ENCODE results near the gene MEIOSIN. TPM values are rescaled to one million over a fixed set of nuclear protein-coding genes. Genes with fewer than 3 reads are reported as not detected.
"Not testable (repeated sequence)": the region's sequence is repeated elsewhere in the genome, so short reads cannot be mapped to it uniquely, and the experiment has no call there.

Gene MEIOSIN
- total and polyA plus RNA-seq, 2 donors = 0.02 TPM; not detected in 1

DNA sequence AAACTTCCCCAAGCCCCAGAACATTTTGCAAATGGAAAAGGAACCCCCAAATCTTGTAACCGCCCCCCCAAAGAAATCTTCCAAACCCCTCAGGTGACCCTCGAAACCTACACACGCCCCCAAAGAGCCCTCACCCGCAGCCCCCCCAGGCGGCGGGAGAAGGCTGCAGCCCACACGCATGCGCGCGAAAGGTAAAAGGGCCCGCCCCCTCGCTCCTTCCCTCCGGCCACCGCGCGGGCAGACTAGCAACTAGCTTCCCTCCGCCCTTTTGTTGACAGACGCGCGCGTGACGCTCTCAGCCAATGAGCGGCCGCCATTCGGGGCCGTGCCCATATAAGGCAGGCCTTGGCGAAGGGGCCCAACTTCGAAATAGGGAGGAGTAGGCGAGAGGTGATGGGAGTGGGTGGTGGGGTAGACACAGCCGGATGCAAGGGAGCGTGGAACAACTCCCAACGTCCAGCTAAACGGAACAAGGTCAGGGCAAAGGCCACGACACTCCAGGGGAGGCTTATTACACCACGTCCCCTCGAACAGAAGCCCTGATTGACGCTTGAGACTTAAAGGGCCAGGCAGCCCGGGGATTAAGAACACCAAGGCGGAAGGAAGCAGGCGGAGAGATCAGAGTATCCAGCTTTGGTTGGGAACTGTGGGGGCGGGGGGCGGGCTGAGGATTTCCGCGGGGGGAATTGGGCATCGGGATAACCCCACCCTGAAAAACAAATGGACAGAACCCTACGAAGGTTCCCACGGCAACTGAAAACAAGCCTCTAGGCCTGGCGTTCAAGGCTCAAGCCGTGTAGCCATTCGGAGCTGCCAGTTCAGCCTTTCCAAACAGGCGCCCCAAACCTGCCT lies 15.9 kb upstream of the MEIOSIN start:
- DNase-seq (ENCODE audit: low read depth in 6 of 9, low spot score in 9 of 9) = peak; percentile 92 to 99 (median 98)
- Histone ChIP-seq H3K36me3 (ENCODE audit: control insufficient read depth in 2 of 2, insufficient read depth in 2 of 2, low read length in 1 of 2) (peaks cover 9 to 21% of the 10 kb centered on the region in 2 donors), H3K9me3 (ENCODE audit: control insufficient read depth in 2 of 2, insufficient read depth in 1 of 2, low read length in 1 of 2) (no peaks in the 10 kb centered on the region), H3K27me3 (ENCODE audit: control insufficient read depth in 2 of 2, insufficient read depth in 1 of 2, low read length in 1 of 2) (no peaks in the 10 kb centered on the region), H3K27ac (ENCODE audit: low read depth in 1 of 2, low read length in 1 of 2) (peak overlapping the region; percentile 92 to 93), H3K4me3 (ENCODE audit: low read length in 2 of 2) (peak overlapping the region; percentile 73 to 78), H3K4me1 (ENCODE audit: control insufficient read depth in 2 of 2, insufficient read depth in 2 of 2, low read length in 2 of 2) (peaks cover 14 to 19% of the 10 kb centered on the region in 2 donors)
- WGBS = 2% methylated on average over 51 of the region's 51 CpGs

GRCh38 chr19:45717983-45718650 lies 15.1 kb upstream of the MEIOSIN start:
- peaks cover 14 to 19% of the 10 kb centered on the region in 2 donors for H3K4me1 ChIP-seq (ENCODE audit: control insufficient read depth in 2 of 2, insufficient read depth in 2 of 2, low read length in 2 of 2)

GRCh38 chr19:45720065-45720464 lies 13.2 kb upstream of the MEIOSIN start:
- WGBS = 99% methylated on average over 11 of the region's 11 CpGs
- peaks cover 12 to 20% of the 10 kb centered on the region in 2 donors for H3K36me3 ChIP-seq (ENCODE audit: control insufficient read depth in 2 of 2, insufficient read depth in 2 of 2, low read length in 1 of 2)
- H3K27ac ChIP-seq (ENCODE audit: low read depth in 1 of 2, low read length in 1 of 2) = not testable (repeated sequence)

More at GRCh38 chr19:45717983-45718650, 15.1 kb upstream of the MEIOSIN start:
- 89% methylated on average over 12 of the region's 12 CpGs for WGBS
- Histone ChIP-seq H3K9me3 (ENCODE audit: control insufficient read depth in 2 of 2, insufficient read depth in 1 of 2, low read length in 1 of 2) (no peaks in the 10 kb centered on the region), H3K36me3 (ENCODE audit: control insufficient read depth in 2 of 2, insufficient read depth in 2 of 2, low read length in 1 of 2) (peaks cover 7 to 17% of the 10 kb centered on the region in 2 donors), H3K4me3 (ENCODE audit: low read length in 2 of 2) (peak overlapping the region; percentile 60 to 78), H3K27me3 (ENCODE audit: control insufficient read depth in 2 of 2, insufficient read depth in 1 of 2, low read length in 1 of 2) (no peaks in the 10 kb centered on the region), H3K27ac (ENCODE audit: low read depth in 1 of 2, low read length in 1 of 2) (peak overlapping the region; percentile 92 to 93)
- DNase-seq (ENCODE audit: low read depth in 6 of 9, low spot score in 9 of 9) = no peak

DNA sequence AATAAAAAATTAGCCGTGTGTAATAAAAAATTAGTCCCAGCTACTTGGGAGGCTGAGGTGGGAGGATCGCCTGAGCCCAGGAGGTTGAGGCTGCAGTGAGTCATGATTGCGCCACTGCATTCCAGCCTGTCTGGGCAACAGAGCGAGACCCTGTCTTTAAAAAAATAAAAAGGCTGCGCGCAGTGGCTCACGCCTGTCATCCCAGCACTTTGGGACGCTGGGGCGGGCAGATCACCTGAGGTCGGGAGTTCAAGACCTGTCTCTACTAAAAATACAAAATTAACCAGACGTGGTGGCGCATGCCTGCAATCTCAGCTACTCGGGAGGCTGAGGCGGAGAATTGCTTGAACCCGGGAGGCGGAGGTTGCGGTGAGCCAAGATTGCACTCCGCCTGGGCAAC lies 4.6 kb upstream of the MEIOSIN start:
- not testable (repeated sequence) for H3K9me3 ChIP-seq (ENCODE audit: control insufficient read depth in 2 of 2, insufficient read depth in 1 of 2, low read length in 1 of 2); H3K36me3 ChIP-seq (ENCODE audit: control insufficient read depth in 2 of 2, insufficient read depth in 2 of 2, low read length in 1 of 2); H3K27me3 ChIP-seq (ENCODE audit: control insufficient read depth in 2 of 2, insufficient read depth in 1 of 2, low read length in 1 of 2); H3K27ac ChIP-seq (ENCODE audit: low read depth in 1 of 2, low read length in 1 of 2); DNase-seq (ENCODE audit: low read depth in 6 of 9, low spot score in 9 of 9); H3K4me3 ChIP-seq (ENCODE audit: low read length in 2 of 2)
- peaks cover 8 to 14% of the 10 kb centered on the region in 2 donors for H3K4me1 ChIP-seq (ENCODE audit: control insufficient read depth in 2 of 2, insufficient read depth in 2 of 2, low read length in 2 of 2)
- 98% methylated on average over 18 of the region's 18 CpGs for WGBS

More at GRCh38 chr19:45720065-45720464, 13.2 kb upstream of the MEIOSIN start:
- not testable (repeated sequence) for H3K4me3 ChIP-seq (ENCODE audit: low read length in 2 of 2); H3K9me3 ChIP-seq (ENCODE audit: control insufficient read depth in 2 of 2, insufficient read depth in 1 of 2, low read length in 1 of 2); H3K27me3 ChIP-seq (ENCODE audit: control insufficient read depth in 2 of 2, insufficient read depth in 1 of 2, low read length in 1 of 2); DNase-seq (ENCODE audit: low read depth in 6 of 9, low spot score in 9 of 9)
- H3K4me1 ChIP-seq (ENCODE audit: control insufficient read depth in 2 of 2, insufficient read depth in 2 of 2, low read length in 2 of 2) = peaks cover 14 to 19% of the 10 kb centered on the region in 2 donors

- no peak overlapping the region for H3K27ac ChIP-seq (ENCODE audit: low read depth in 1 of 2, low read length in 1 of 2)
- no peak for DNase-seq (ENCODE audit: low read depth in 6 of 9, low spot score in 9 of 9)
- H3K4me3 ChIP-seq (ENCODE audit: low read length in 2 of 2) = peak overlapping the region; percentile 80 to 87
- H3K36me3 ChIP-seq (ENCODE audit: control insufficient read depth in 2 of 2, insufficient read depth in 2 of 2, low read length in 1 of 2) = peaks cover 0 to 2% of the 10 kb centered on the region in 2 donors
- 35% methylated on average over 10 of the region's 10 CpGs for WGBS
- H3K4me1 ChIP-seq (ENCODE audit: control insufficient read depth in 2 of 2, insufficient read depth in 2 of 2, low read length in 2 of 2) = peaks cover 8 to 14% of the 10 kb centered on the region in 2 donors
- no peaks in the 10 kb centered on the region for H3K27me3 ChIP-seq (ENCODE audit: control insufficient read depth in 2 of 2, insufficient read depth in 1 of 2, low read length in 1 of 2)
- no peaks in the 10 kb centered on the region for H3K9me3 ChIP-seq (ENCODE audit: control insufficient read depth in 2 of 2, insufficient read depth in 1 of 2, low read length in 1 of 2)
Measured at GRCh38 chr19:45729800-45730290, 3.4 kb upstream of the MEIOSIN start.

DNA sequence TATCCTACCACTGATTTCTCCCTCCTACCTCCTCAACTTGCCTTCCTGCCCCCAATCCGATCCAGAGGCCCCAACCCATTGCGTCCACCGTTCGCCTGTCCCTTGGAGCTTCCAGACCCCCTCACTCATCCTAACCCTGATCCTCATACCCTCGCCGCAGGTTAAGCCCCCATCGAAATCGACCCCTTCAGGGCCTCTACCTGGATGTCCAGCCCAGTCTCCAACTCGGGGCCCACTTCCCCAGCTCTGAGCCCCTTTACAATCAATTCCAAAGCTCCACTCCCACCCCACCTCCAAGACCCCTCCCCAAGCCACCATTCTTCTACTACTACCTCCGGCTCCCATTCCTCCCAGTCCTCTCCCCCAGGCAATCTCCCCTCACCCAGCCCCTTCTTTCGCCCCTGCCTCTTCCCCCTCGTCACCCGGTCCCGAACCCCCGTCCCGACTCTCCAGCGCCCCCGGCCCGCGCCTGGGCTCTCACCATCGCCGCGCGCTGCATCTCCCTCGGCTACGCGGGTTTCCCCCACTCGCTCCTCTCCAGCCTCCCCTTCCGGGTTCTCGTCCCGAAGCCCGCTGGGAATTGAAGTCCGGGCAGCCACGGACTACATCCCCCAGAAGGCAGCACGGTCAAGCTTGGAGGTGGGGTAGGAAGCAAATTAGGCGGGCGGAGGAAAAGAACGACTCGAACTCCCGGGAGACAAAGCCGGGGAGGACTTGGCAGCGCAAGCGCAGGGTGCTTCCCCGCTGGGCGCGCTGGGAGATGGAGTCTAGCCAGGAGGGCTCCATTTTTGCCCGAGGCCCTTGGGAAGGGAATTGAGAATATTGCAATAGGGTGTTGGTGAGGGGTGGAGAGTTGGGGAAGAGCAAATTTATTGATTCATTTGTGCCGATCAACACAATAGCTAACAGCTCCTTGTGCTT lies 2.6 kb upstream of the MEIOSIN start, which contains the start of gene FBXO46:
Gene FBXO46, minus strand, starts transcription at position 529 of the 921 bp plus-strand sequence. CDS start 17,401 bp downstream, outside the sequence.
- no peaks in the 10 kb centered on the region for H3K36me3 ChIP-seq (ENCODE audit: control insufficient read depth in 2 of 2, insufficient read depth in 2 of 2, low read length in 1 of 2)
- no peaks in the 10 kb centered on the region for H3K9me3 ChIP-seq (ENCODE audit: control insufficient read depth in 2 of 2, insufficient read depth in 1 of 2, low read length in 1 of 2)
- H3K4me3 ChIP-seq (ENCODE audit: low read length in 2 of 2) = peak within 1 kb of the TSS; percentile 80 to 87
- no peaks in the 10 kb centered on the region for H3K27me3 ChIP-seq (ENCODE audit: control insufficient read depth in 2 of 2, insufficient read depth in 1 of 2, low read length in 1 of 2)
- peak; percentile 81 to 98 (median 93) for DNase-seq (ENCODE audit: low read depth in 6 of 9, low spot score in 9 of 9)
- WGBS = 2% methylated on average over 48 of the region's 48 CpGs
- H3K27ac ChIP-seq (ENCODE audit: low read depth in 1 of 2, low read length in 1 of 2) = peak within 1 kb of the TSS; percentile 9 to 45
- H3K4me1 ChIP-seq (ENCODE audit: control insufficient read depth in 2 of 2, insufficient read depth in 2 of 2, low read length in 2 of 2) = peaks cover 8 to 14% of the 10 kb centered on the region in 2 donors

GRCh38 chr19:45739498-45740439 lies 6.5 kb downstream of the MEIOSIN start:
- Histone ChIP-seq H3K4me1 (ENCODE audit: control insufficient read depth in 2 of 2, insufficient read depth in 2 of 2, low read length in 2 of 2) (no peaks in the 10 kb centered on the region), H3K9me3 (ENCODE audit: control insufficient read depth in 2 of 2, insufficient read depth in 1 of 2, low read length in 1 of 2) (no peaks in the 10 kb centered on the region), H3K36me3 (ENCODE audit: control insufficient read depth in 2 of 2, insufficient read depth in 2 of 2, low read length in 1 of 2) (no peaks in the 10 kb centered on the region), H3K4me3 (ENCODE audit: low read length in 2 of 2) (no peak overlapping the region), H3K27ac (ENCODE audit: low read depth in 1 of 2, low read length in 1 of 2) (no peak overlapping the region), H3K27me3 (ENCODE audit: control insufficient read depth in 2 of 2, insufficient read depth in 1 of 2, low read length in 1 of 2) (peaks cover 0 to 9% of the 10 kb centered on the region in 2 donors)
- no peak for DNase-seq (ENCODE audit: low read depth in 6 of 9, low spot score in 9 of 9)
- 93% methylated on average over 10 of the region's 10 CpGs for WGBS

GRCh38 chr19:45742969-45743368 lies 9.7 kb downstream of the MEIOSIN start:
- Histone ChIP-seq H3K4me3 (ENCODE audit: low read length in 2 of 2) (no peak overlapping the region), H3K36me3 (ENCODE audit: control insufficient read depth in 2 of 2, insufficient read depth in 2 of 2, low read length in 1 of 2) (no peaks in the 10 kb centered on the region), H3K27ac (ENCODE audit: low read depth in 1 of 2, low read length in 1 of 2) (no peak overlapping the region), H3K9me3 (ENCODE audit: control insufficient read depth in 2 of 2, insufficient read depth in 1 of 2, low read length in 1 of 2) (no peaks in the 10 kb centered on the region), H3K4me1 (ENCODE audit: control insufficient read depth in 2 of 2, insufficient read depth in 2 of 2, low read length in 2 of 2) (no peaks in the 10 kb centered on the region), H3K27me3 (ENCODE audit: control insufficient read depth in 2 of 2, insufficient read depth in 1 of 2, low read length in 1 of 2) (peaks cover 0 to 18% of the 10 kb centered on the region in 2 donors)
- WGBS = 87% methylated on average over 4 of the region's 4 CpGs
- no peak for DNase-seq (ENCODE audit: low read depth in 6 of 9, low spot score in 9 of 9)
